Activated naive CD4-positive, alpha-beta T cell treated with anti-CD3 and anti-CD28 coated beads, Interleukin-2, amount 50 U/mL, for 24 hours (primary cell): Measurements from ENCODE around the gene PROX2.

Source experiments
- H3K27ac Mint-ChIP-seq: one replicate; pipeline ENCODE4 v1.8.0; 2021; ENCODE audit warnings: mild to moderate bottlenecking, mixed read lengths
- H3K27me3 Mint-ChIP-seq: one replicate; pipeline ENCODE4 v1.8.0; 2021; ENCODE audit warnings: mixed read lengths
- H3K36me3 Mint-ChIP-seq: one replicate; pipeline ENCODE4 v1.8.0; 2021; ENCODE audit warnings: mixed read lengths
- H3K4me1 Mint-ChIP-seq: one replicate; pipeline ENCODE4 v1.8.0; 2021; ENCODE audit warnings: mixed read lengths
- H3K4me3 Mint-ChIP-seq: one replicate; pipeline ENCODE4 v1.8.0; 2021; ENCODE audit warnings: mild to moderate bottlenecking, mixed read lengths
- H3K9me3 Mint-ChIP-seq: one replicate; pipeline ENCODE4 v1.8.0; 2021; ENCODE audit warnings: mixed read lengths

The PROX2 gene

DNA sequence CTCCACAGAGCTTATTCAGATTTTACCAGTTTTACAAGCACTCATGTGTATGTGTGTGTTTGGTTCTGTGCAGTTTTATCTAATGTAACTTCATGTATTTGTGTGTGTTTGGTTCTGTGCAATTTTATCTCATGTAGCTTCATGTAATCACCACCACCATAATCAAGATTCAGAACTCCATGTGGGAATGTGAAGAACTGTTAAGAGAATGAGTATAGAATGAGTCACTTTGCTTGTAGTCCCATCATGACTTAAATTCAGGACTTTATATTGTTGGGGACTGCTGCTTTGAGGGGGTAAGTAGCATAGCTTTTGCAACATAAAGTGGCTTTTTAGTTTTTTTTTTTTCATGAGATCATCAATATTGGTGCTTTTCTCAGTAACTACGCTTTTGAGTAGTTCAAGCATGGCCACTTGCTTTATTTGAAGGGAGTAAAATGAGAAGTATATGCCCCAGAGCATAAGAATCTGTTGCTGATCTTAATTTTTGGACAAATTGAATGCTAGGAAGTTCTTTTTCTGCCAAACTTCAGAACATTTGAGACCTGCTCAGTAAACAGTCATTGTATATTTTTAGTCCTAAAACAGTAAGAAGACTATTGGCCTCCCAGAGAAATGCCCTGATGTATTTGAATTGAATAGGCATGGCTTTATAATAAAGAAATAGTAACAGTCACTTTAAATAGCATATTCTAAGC is 28.8 kb downstream of the PROX2 start:
- no peak overlapping the region for H3K4me3 Mint-ChIP-seq
- H3K36me3 Mint-ChIP-seq: peaks cover 3% of the 10 kb centered on the region
- peak overlapping the region; percentile 11 for H3K27ac Mint-ChIP-seq
- H3K9me3 Mint-ChIP-seq: no peaks in the 10 kb centered on the region
- H3K4me1 Mint-ChIP-seq: peaks cover 36% of the 10 kb centered on the region
- no peaks in the 10 kb centered on the region for H3K27me3 Mint-ChIP-seq

DNA sequence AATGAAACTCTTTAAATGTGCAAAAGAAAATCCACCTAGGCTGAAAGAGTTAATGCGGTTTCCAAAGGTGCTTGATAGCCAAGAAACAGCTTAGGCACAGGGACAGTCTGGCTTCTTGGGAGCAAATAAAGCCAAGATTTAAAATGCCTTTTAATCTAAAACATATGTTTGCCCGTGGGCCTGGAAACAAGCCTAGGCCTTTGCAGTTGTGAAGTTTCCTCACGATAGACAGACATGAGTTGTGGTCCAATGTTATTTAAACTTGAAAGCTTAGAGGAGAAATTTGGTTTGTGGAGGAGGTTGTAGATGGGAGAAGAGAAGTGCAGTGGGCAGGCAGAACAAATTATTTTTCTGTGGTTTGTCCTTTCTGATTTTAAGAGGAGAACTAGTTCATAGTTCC is 29.8 kb downstream of the PROX2 start:
- H3K9me3 Mint-ChIP-seq: no peaks in the 10 kb centered on the region
- H3K4me1 Mint-ChIP-seq: peaks cover 45% of the 10 kb centered on the region
- no peak overlapping the region for H3K27ac Mint-ChIP-seq
- no peak overlapping the region for H3K4me3 Mint-ChIP-seq
- no peaks in the 10 kb centered on the region for H3K27me3 Mint-ChIP-seq
- H3K36me3 Mint-ChIP-seq: peaks cover 5% of the 10 kb centered on the region

DNA sequence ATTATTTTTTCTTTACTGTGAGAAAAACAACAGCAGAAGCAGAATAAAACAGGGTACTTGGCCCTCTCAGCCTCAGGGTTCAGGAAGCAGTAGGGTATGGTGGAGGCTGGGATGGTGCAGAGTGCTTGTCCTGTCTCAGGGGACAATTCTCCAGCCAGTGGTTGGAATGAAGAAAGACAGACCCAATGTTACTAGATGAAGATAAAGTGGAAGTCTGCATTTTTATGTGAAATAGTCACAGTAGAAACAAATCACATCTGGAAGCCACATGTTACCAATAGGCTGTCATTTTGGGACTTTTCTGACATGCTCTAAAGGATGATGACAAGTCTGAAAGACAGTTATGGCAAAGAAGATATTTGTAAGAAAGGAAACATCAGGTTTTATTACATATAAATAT is 32.3 kb downstream of the PROX2 start:
- H3K27me3 Mint-ChIP-seq: no peaks in the 10 kb centered on the region
- H3K4me3 Mint-ChIP-seq: no peak overlapping the region
- peaks cover 57% of the 10 kb centered on the region for H3K4me1 Mint-ChIP-seq
- peak overlapping the region; percentile 62 for H3K27ac Mint-ChIP-seq
- H3K36me3 Mint-ChIP-seq: peaks cover 8% of the 10 kb centered on the region
- no peaks in the 10 kb centered on the region for H3K9me3 Mint-ChIP-seq

DNA sequence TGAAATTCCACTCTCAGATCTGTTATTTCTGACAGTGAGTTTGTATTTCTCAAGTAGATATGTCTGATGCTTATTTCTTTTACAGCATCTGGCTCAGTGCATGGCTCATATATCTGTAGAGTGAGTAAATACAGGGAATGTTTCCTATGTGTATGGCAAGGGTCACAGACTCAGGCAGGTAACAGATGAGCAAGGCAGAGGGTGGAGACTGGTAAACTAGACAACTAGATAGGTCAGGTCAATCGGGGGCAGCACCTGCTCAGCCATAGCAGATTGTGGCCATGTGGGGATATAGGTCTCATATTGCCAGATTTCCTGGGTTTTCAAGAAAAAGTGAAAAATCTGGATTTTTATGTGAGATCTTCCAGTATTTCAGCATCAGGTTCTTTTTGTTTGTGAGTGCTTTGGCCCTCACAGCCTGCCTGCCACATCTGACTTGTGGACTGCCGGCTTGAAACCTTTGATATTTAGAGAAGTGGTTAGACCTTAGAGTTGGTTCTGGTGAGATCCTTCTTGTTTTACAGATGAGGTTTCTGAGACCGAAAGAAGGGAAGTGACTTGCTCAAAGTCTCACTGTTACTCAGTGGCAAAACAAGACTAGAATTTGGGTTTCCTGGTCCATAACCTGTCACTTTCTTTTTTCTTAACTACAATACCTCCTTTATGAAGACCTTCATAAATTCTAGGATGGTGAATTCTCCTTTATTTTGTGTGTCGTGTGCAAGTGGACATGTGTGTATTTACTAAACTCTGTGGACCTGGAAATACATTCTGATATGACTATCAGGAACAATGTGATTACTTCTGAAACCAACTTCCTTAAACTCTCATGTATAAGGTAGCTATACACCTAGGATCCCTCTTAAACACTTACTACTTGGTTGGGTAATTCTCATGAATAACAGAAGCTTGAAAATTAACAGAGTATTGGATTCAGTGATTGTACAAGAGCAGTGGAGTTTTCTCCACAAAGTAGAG is 34.4 kb downstream of the PROX2 start:
- Mint-ChIP-seq H3K4me1 (peaks cover 74% of the 10 kb centered on the region), H3K9me3 (no peaks in the 10 kb centered on the region)

DNA sequence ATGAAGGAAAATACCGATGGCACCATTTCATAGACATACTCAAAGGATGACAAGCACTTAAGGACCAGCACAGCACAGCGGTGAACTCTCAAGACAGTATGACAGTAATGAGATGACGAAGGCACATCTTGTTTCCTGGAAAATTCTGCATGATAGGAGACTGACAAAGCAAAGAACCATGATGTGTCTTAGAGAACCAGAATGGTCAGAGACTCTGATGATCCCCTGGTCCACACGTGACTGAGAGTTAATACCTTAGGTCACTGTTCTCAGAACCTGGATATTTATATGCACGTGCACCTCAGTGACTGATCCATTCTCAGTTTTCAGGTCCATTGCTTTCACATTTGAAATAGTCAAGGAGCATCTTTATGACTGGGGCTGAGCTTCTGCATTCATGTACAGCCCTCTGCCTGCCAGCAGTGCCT is 35.3 kb downstream of the PROX2 start:
- no peaks in the 10 kb centered on the region for H3K27me3 Mint-ChIP-seq
- H3K27ac Mint-ChIP-seq: peak overlapping the region; percentile 94
- no peaks in the 10 kb centered on the region for H3K9me3 Mint-ChIP-seq
- peaks cover 77% of the 10 kb centered on the region for H3K4me1 Mint-ChIP-seq
- H3K4me3 Mint-ChIP-seq: peak overlapping the region; percentile 60
- peaks cover 8% of the 10 kb centered on the region for H3K36me3 Mint-ChIP-seq

More for the DNA sequence above, 34.4 kb downstream of the PROX2 start:
- no peaks in the 10 kb centered on the region for H3K27me3 Mint-ChIP-seq
- H3K4me3 Mint-ChIP-seq: peak overlapping the region; percentile 60
- H3K36me3 Mint-ChIP-seq: peaks cover 6% of the 10 kb centered on the region
- peak overlapping the region; percentile 94 for H3K27ac Mint-ChIP-seq

DNA sequence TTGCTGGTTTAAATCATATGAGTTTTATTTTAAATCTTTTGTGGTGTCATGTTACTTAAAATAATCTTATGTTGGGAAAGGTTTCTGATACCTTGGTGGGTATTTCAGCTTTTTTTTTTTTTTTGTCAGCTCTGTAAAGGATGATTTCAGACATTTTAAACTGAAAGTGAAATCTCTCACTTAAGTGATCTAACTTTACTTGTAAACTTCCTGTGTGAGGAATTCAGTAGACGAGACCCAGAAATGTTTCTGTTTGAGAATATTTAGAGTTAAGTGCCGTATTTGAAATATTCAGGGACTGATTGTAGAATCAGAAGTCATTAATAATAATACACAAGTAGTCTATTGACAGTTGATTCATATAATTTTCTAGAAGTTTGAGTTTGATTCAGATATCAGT is 37.8 kb downstream of the PROX2 start:
- Mint-ChIP-seq H3K27ac (peak overlapping the region; percentile 92), H3K27me3 (no peaks in the 10 kb centered on the region), H3K4me3 (peak overlapping the region; percentile 82), H3K4me1 (peaks cover 85% of the 10 kb centered on the region), H3K9me3 (no peaks in the 10 kb centered on the region), H3K36me3 (peaks cover 9% of the 10 kb centered on the region)

DNA sequence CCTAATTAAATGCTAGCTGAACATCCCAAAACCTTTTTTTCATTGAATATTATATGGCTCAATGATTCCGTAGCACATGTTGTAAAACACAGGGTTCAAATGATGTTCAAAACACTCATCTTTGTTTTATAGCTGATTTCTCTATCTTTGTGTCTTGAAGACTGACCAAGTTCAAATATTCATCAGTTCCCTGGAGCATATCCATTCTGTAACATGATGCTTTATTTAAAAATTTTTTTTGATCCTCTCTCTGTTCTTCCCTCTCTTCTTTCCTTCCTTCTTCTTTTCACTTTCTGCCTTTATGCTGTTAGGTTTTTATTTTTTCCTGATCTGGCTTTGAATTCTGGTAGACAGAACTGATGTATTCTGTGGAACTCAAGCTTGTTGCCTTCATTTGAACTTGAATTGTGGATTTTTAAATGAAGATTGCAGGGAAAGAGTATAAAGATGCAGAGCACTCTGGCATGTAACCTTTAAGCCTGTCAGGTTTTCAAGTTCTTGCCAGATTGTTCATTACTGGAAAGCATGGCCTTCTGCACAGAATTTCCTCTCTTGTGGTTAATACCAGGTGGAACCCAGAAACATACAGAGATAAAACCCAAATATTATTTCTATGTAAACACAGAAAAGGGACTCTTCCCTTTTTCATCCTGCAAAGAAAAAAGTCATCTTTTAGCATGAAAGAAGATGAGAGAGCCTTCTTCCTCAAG is 39.5 kb downstream of the PROX2 start:
- no peaks in the 10 kb centered on the region for H3K9me3 Mint-ChIP-seq
- H3K4me3 Mint-ChIP-seq: peak overlapping the region; percentile 47
- H3K27ac Mint-ChIP-seq: peak overlapping the region; percentile 91
- peaks cover 71% of the 10 kb centered on the region for H3K4me1 Mint-ChIP-seq
- H3K36me3 Mint-ChIP-seq: peaks cover 9% of the 10 kb centered on the region
- no peaks in the 10 kb centered on the region for H3K27me3 Mint-ChIP-seq

DNA sequence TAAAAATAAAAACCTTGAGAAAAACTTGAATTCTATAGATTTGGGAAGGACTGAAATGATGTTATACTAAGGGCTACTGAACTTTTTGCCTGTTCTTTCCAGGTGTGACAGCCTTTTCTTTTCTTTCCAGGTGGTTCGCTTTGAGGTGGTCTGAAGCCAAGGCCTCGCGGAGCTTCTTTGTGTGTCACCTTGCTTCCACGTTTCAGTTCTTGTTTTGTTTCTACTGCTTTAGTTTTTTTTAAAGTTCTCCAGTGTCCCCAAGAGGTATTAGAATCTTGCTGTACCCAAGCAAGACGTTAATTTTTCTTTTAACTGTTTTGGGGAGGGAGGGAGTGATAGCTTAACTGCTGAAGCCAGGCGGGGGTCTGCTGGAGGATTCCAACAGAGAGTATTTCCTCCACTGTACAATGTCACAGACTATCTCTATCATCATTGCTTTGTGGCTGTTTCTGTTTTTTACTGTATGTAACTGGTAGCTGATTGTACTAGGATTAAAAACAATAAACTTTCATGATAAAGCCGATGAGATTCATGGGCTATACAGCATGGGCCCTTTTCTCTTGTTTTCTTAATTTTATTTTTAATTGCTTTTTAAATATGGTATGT is 40.2 kb downstream of the PROX2 start:
- H3K36me3 Mint-ChIP-seq: peaks cover 5% of the 10 kb centered on the region
- H3K9me3 Mint-ChIP-seq: no peaks in the 10 kb centered on the region
- H3K27ac Mint-ChIP-seq: peak overlapping the region; percentile 82
- peaks cover 64% of the 10 kb centered on the region for H3K4me1 Mint-ChIP-seq
- peak overlapping the region; percentile 46 for H3K4me3 Mint-ChIP-seq
- H3K27me3 Mint-ChIP-seq: no peaks in the 10 kb centered on the region

DNA sequence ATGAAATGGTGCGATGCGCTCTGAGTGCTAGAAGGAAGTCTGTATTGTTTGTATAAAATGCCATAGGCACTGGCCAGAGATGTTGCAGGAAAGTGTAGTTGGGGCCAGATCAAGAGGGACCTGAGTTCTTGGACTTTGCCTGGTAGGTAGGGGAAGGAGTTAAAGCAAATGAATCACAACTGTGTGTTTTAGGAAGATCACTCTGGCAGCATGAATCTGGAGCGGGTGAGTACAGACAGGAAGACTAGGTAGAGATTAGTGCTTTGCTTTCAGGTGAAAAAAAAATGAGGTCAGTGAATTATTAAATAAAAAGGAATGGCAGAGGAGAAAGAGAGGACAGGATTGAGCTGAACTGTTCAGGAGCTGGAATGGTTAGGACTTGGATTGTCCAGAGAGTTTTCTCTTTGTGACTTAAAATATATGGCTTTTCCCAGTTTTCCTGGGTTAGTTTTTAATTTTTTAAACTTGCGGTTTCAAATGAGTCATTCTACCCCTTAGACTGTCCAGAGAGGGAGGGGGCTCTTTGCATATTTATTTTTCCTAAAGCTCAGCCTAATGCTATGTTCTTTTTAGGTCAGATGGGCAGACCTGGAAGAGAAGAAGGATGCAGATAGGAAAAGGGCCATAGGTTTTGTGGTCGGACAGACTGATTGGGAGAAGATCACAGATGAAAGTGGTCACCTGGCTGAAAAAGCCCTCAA is 41.1 kb downstream of the PROX2 start:
- Mint-ChIP-seq H3K4me3 (peak overlapping the region; percentile 6), H3K4me1 (peaks cover 55% of the 10 kb centered on the region), H3K27ac (peak overlapping the region; percentile 86), H3K9me3 (no peaks in the 10 kb centered on the region), H3K27me3 (no peaks in the 10 kb centered on the region), H3K36me3 (peaks cover 10% of the 10 kb centered on the region)

DNA sequence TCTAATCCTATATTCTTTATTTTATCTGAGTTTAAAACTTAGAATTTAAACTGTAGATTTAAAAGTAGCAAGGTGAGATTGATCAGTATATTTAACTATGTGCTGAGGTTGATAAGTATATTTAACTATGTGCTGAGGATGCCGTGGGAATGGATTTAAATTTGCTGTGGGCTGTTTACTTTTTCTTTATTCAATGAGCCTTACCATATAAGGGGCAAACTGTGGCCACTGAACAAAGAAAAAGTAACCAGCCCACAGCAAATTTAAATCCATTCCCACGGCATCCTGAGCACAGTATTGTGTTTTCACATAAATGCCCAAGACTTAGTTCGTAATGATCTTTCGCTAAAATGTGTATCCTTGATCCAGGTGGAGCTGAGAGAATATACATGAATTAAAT is 43.1 kb downstream of the PROX2 start:
- Mint-ChIP-seq H3K9me3 (no peaks in the 10 kb centered on the region), H3K27me3 (no peaks in the 10 kb centered on the region), H3K4me1 (peaks cover 39% of the 10 kb centered on the region), H3K27ac (no peak overlapping the region), H3K36me3 (peaks cover 19% of the 10 kb centered on the region), H3K4me3 (no peak overlapping the region)

DNA sequence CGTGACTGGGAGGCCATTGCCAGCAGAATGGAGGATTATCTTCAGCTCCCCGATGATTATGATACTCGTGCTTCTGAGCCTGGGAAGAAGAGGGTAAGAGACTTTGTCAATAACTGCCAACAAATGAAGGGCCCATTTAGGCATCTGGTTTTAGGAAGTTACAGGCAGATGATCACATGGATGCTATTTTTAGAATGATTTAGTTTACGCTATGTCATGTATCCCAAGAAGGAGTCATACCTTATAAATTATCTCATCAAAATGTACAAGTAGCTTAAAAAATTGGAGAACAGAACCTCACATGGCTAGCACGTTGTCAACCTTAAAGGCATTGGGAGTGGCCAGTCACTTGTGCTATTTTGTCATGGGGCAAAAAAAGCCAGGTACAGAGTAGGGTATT is 46.7 kb downstream of the PROX2 start:
- H3K27me3 Mint-ChIP-seq: no peaks in the 10 kb centered on the region
- no peaks in the 10 kb centered on the region for H3K9me3 Mint-ChIP-seq
- H3K4me1 Mint-ChIP-seq: peaks cover 12% of the 10 kb centered on the region
- H3K4me3 Mint-ChIP-seq: no peak overlapping the region
- no peak overlapping the region for H3K27ac Mint-ChIP-seq
- peaks cover 21% of the 10 kb centered on the region for H3K36me3 Mint-ChIP-seq

DNA sequence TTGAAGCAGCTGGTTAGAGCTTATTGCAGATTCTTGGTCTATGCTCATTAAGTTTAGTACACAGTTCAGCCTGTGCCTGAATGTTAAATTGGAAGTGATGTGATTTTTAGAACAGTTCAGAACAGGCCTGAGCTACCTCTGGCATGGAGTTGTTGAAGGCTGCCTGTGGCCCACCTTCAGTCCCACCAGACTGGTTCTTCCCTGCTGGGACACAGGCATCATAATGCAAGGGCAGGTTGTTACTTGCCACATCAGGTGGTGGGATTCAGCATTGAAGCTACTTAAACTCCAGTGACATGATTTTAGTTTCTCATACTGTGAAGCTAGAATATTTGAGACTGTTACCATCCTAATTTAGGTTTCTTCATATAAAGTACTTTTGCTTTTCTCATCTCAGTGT is 49.4 kb downstream of the PROX2 start:
- no peak overlapping the region for H3K27ac Mint-ChIP-seq
- peaks cover 13% of the 10 kb centered on the region for H3K4me1 Mint-ChIP-seq
- H3K9me3 Mint-ChIP-seq: no peaks in the 10 kb centered on the region
- H3K4me3 Mint-ChIP-seq: no peak overlapping the region
- H3K36me3 Mint-ChIP-seq: peaks cover 21% of the 10 kb centered on the region
- no peaks in the 10 kb centered on the region for H3K27me3 Mint-ChIP-seq
